SK-N-MC (cell line): ENCODE data around the gene TMEM260.
"Not testable (repeated sequence)": the region's sequence is repeated elsewhere in the genome, so short reads cannot be mapped to it uniquely, and the experiment has no call there.

Experiments
- EZH2 ChIP-seq: fragments of 200-600 bp; sonication (generic); IDR thresholded peaks from one replicate; pipeline ENCODE4 v1.6.1; 2017; ENCODE audit warnings: antibody characterized with exemption
- FOXP2 ChIP-seq: optimal IDR thresholded peaks from 2 replicates; pipeline ENCODE3; 2011; ENCODE audit warnings: mild to moderate bottlenecking, moderate library complexity; ENCODE audit not compliant: insufficient read depth; ENCODE audit errors: extremely low read length, control extremely low read depth
- POLR2AphosphoS5 ChIP-seq: IDR thresholded peaks from 2 replicates; pipeline ENCODE4 v1.6.1; 2012; ENCODE audit warnings: mild to moderate bottlenecking, low read depth, low read length, borderline replicate concordance

DNA sequence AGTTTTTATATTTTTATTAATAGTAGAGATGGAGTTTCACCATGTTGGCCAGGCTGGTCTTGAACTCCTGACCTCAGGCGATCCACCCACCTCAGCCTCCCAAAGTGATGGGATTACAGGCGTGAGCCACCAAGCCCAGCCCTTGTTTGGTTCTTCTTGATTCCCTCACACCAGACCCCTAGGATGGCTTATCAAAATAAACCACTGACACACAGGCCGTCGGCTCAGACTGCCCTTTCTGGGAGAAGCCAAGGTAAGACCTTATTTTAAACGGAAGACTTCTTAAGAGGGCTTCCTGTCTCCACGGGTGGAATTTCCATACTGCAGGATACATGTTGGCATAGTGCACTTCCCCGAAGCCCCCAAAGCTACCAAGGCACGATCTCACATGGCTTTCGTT, 115.6 kb downstream of the TMEM260 start:
- not testable (repeated sequence) for TF ChIP-seq EZH2, POLR2AphosphoS5, FOXP2
